OCI-LY1 (cell line): Measurements from ENCODE around the gene AMH.

Experiments
- H2AFZ ChIP-seq: fragments of 200-600 bp; sonication (generic), shearing (Covaris generic); 2 replicates; pipeline ENCODE4 v1.6.0; 2014; ENCODE audit warnings: antibody characterized with exemption, mild to moderate bottlenecking, low read length
- H3F3A ChIP-seq: fragments of 200-600 bp; sonication (generic), shearing (Covaris generic); 2 replicates; pipeline ENCODE4 v1.6.0; 2014; ENCODE audit warnings: mild to moderate bottlenecking, antibody characterized with exemption, low read length, moderate library complexity; ENCODE audit not compliant: insufficient read depth
- H3K27ac ChIP-seq: fragments of 200-600 bp; sonication (generic); 2 replicates; pipeline ENCODE4 v1.5.1; 2014; ENCODE audit warnings: low read length, mixed run types, mild to moderate bottlenecking, low read depth; ENCODE audit not compliant: poor library complexity, severe bottlenecking
- H3K27me3 ChIP-seq: fragments of 200-600 bp; sonication (generic); 2 replicates; pipeline ENCODE4 v1.6.0; 2014; ENCODE audit warnings: antibody characterized with exemption, mild to moderate bottlenecking, low read length, moderate library complexity; ENCODE audit not compliant: insufficient read depth
- H3K36me3 ChIP-seq: fragments of 200-600 bp; sonication (generic); 2 replicates; pipeline ENCODE4 v1.6.1; 2014; ENCODE audit warnings: mild to moderate bottlenecking, antibody characterized with exemption, low read length, moderate library complexity, mixed read lengths; ENCODE audit not compliant: insufficient read depth
- H3K4me1 ChIP-seq: fragments of 200-600 bp; sonication (generic); 2 replicates; pipeline ENCODE4 v1.5.1; 2014; ENCODE audit warnings: mild to moderate bottlenecking, low read length, moderate library complexity; ENCODE audit not compliant: insufficient read depth, severe bottlenecking
- H3K4me2 ChIP-seq: fragments of 200-600 bp; sonication (generic), shearing (Covaris generic); 2 replicates; pipeline ENCODE4 v1.6.1; 2014; ENCODE audit warnings: low read length
- H3K4me3 ChIP-seq: fragments of 200-600 bp; sonication (generic); 2 replicates; pipeline ENCODE4 v1.5.1; 2014; ENCODE audit warnings: low read length, low read depth, mild to moderate bottlenecking, mixed read lengths; ENCODE audit not compliant: poor library complexity, severe bottlenecking
- H3K79me2 ChIP-seq: fragments of 200-600 bp; shearing (Covaris generic); 2 replicates; pipeline ENCODE4 v1.6.1; 2016; ENCODE audit warnings: mixed run types, low read length, mixed read lengths; ENCODE audit not compliant: insufficient read depth
- H3K9ac ChIP-seq: fragments of 200-600 bp; sonication (generic), shearing (Covaris generic); 2 replicates; pipeline ENCODE4 v1.6.1; 2014; ENCODE audit warnings: mild to moderate bottlenecking, low read length, mixed read lengths
- H3K9me2 ChIP-seq: fragments of 200-600 bp; sonication (generic), shearing (Covaris generic); 2 replicates; pipeline ENCODE4 v1.6.1; 2014; ENCODE audit warnings: low read depth, mild to moderate bottlenecking, low read length, mixed read lengths
- H3K9me3 ChIP-seq: fragments of 200-600 bp; shearing (Covaris generic); 2 replicates; pipeline ENCODE4 v1.6.1; 2014; ENCODE audit warnings: low read length, mixed read lengths
- H4K20me1 ChIP-seq: fragments of 200-600 bp; sonication (generic), shearing (Covaris generic); 2 replicates; pipeline ENCODE4 v1.6.0; 2016; ENCODE audit warnings: mild to moderate bottlenecking, low read length; ENCODE audit not compliant: insufficient read depth
- CTCF ChIP-seq: fragments of 200-600 bp; sonication (generic), shearing (Covaris generic); IDR thresholded peaks from 2 replicates; pipeline ENCODE4 v1.5.1; 2017; ENCODE audit warnings: mild to moderate bottlenecking, antibody characterized with exemption, low read length, moderate library complexity, mixed read lengths
- EZH2 ChIP-seq: fragments of 200-600 bp; sonication (generic), shearing (Covaris generic); IDR thresholded peaks from 2 replicates; pipeline ENCODE4 v1.8.0; 2017; ENCODE audit warnings: borderline replicate concordance, mixed run types, mild to moderate bottlenecking, antibody characterized with exemption, low read length, moderate library complexity, mixed read lengths

Gene AMH

GRCh38 chr19:2221250-2221831 lies 27.8 kb upstream of the AMH start:
- Histone ChIP-seq H3K9me2 (no peaks in the 10 kb centered on the region), H3K9me3 (no peaks in the 10 kb centered on the region), H3K27ac (peak overlapping the region; percentile 73), H3K27me3 (no peaks in the 10 kb centered on the region), H2AFZ (no peak overlapping the region), H3K4me2 (peak overlapping the region; percentile 20; the same call in 1 of the 2 replicates), H4K20me1 (no peaks in the 10 kb centered on the region), H3K79me2 (no peaks in the 10 kb centered on the region), H3F3A (no peaks in the 10 kb centered on the region), H3K4me3 (no peak overlapping the region), H3K4me1 (peaks cover 52% of the 10 kb centered on the region), H3K36me3 (peaks cover 48% of the 10 kb centered on the region), H3K9ac (no peak overlapping the region; the same call in 1 of the 2 replicates)
- TF ChIP-seq CTCF (no peak), EZH2 (no peak)

- H3K27ac ChIP-seq: peak overlapping the region; percentile 73
- H3K79me2 ChIP-seq: no peaks in the 10 kb centered on the region
- H3K9me3 ChIP-seq: no peaks in the 10 kb centered on the region
- no peaks in the 10 kb centered on the region for H3K27me3 ChIP-seq
- H3K9ac ChIP-seq: no peak overlapping the region
- H3K4me3 ChIP-seq: no peak overlapping the region
- H2AFZ ChIP-seq: no peak overlapping the region
- H4K20me1 ChIP-seq: no peaks in the 10 kb centered on the region
- peaks cover 48% of the 10 kb centered on the region for H3K36me3 ChIP-seq
- TF ChIP-seq CTCF (0 out of 2 replicates have a peak, but pooled peaks have one; percentile 16), EZH2 (no peak)
- H3K4me1 ChIP-seq: peaks cover 57% of the 10 kb centered on the region
- no peak overlapping the region for H3K4me2 ChIP-seq
- no peaks in the 10 kb centered on the region for H3K9me2 ChIP-seq
- H3F3A ChIP-seq: no peaks in the 10 kb centered on the region
These were observed 27.2 kb upstream of the AMH start for GRCh38 chr19:2221918-2222317.

GRCh38 chr19:2223391-2223790 lies 25.7 kb upstream of the AMH start:
- Histone ChIP-seq H3K9me3 (no peaks in the 10 kb centered on the region), H3K9ac (no peak overlapping the region), H3K27ac (peak overlapping the region; percentile 64), H4K20me1 (no peaks in the 10 kb centered on the region), H3K9me2 (no peaks in the 10 kb centered on the region), H3K79me2 (no peaks in the 10 kb centered on the region), H3F3A (no peaks in the 10 kb centered on the region), H3K36me3 (peaks cover 37% of the 10 kb centered on the region), H2AFZ (no peak overlapping the region), H3K27me3 (no peaks in the 10 kb centered on the region), H3K4me3 (no peak overlapping the region), H3K4me2 (no peak overlapping the region), H3K4me1 (peaks cover 72% of the 10 kb centered on the region)
- TF ChIP-seq CTCF: no peak
- TF ChIP-seq EZH2: no peak
